SW480 (cell line): ENCODE results near the gene WDR53.
"Not testable (repeated sequence)": the region's sequence is repeated elsewhere in the genome, so short reads cannot be mapped to it uniquely, and the experiment has no call there.

Experiments
- DNase-seq: peaks from one replicate; pipeline ENCODE4 v3.0.0-alpha.2; 2016; ENCODE audit warnings: low spot score

Gene WDR53

GRCh38 chr3:196558476-196558875 lies 9.9 kb downstream of the WDR53 start:
- no peak for DNase-seq

- DNase-seq: no peak
Measured at GRCh38 chr3:196557236-196557635, 11.1 kb downstream of the WDR53 start.

- no peak for DNase-seq
Measured at GRCh38 chr3:196555295-196555694, 13.1 kb downstream of the WDR53 start.

GRCh38 chr3:196554205-196554604 lies 14.1 kb downstream of the WDR53 start:
- no peak for DNase-seq

GRCh38 chr3:196553551-196553950 lies 14.8 kb downstream of the WDR53 start:
- DNase-seq: no peak

- DNase-seq: no peak
Measured at GRCh38 chr3:196552253-196552652, 16.1 kb downstream of the WDR53 start.

GRCh38 chr3:196550172-196550571 lies 18.2 kb downstream of the WDR53 start:
- not testable (repeated sequence) for DNase-seq

- DNase-seq: not testable (repeated sequence)
Measured at GRCh38 chr3:196549312-196549711, 19.0 kb downstream of the WDR53 start.

- no peak for DNase-seq
Measured at GRCh38 chr3:196547067-196547466, 21.3 kb downstream of the WDR53 start.

- no peak for DNase-seq
Measured at GRCh38 chr3:196546537-196546936, 21.8 kb downstream of the WDR53 start.

GRCh38 chr3:196544491-196544992 lies 23.8 kb downstream of the WDR53 start:
- no peak for DNase-seq

- no peak for DNase-seq
Measured at GRCh38 chr3:196541684-196542445, 26.5 kb downstream of the WDR53 start.

- peak; percentile 25 for DNase-seq
Measured at GRCh38 chr3:196537319-196537984, 30.9 kb downstream of the WDR53 start.

GRCh38 chr3:196533260-196533681 lies 35.1 kb downstream of the WDR53 start:
- no peak for DNase-seq

- no peak for DNase-seq
Measured at GRCh38 chr3:196531418-196531817, 36.9 kb downstream of the WDR53 start.

- DNase-seq: peak; percentile 54
Measured at GRCh38 chr3:196528639-196529233, 39.6 kb downstream of the WDR53 start.

GRCh38 chr3:196525141-196525540 lies 43.2 kb downstream of the WDR53 start:
- no peak for DNase-seq

- DNase-seq: no peak
Measured at GRCh38 chr3:196524527-196524926, 43.8 kb downstream of the WDR53 start.

- DNase-seq: no peak
Measured at GRCh38 chr3:196523841-196524240, 44.5 kb downstream of the WDR53 start.

GRCh38 chr3:196521291-196521690 lies 47.1 kb downstream of the WDR53 start:
- DNase-seq: not testable (repeated sequence)

- DNase-seq: no peak
Measured at GRCh38 chr3:196519718-196520082, 48.7 kb downstream of the WDR53 start.

GRCh38 chr3:196518966-196519717 lies 49.2 kb downstream of the WDR53 start:
- DNase-seq: peak; percentile 41
